Left lung (tissue), 14 donors: ENCODE data around the gene FNTB. TPM values are rescaled to one million over a fixed set of nuclear protein-coding genes. Genes with fewer than 3 reads are reported as not detected.

ENCODE experiments used
- ATAC-seq: fragments of 200-7000 bp; cut with Tn5 transposase; one replicate; pipeline ENCODE4 v1.9.1; 2020; ENCODE audit warnings: moderate library complexity
- DNase-seq, 4 donors: peaks; one replicate each; pipeline ENCODE4 v3.0.0-alpha.2; 2013 to 2020
- H3K27ac ChIP-seq, 2 donors: fragments of 200-600 bp; sonication (generic) in 1 of 2; one replicate each; pipeline versions ENCODE4 v1.5.0 to v1.8.0; 2020 to 2021
- H3K27me3 ChIP-seq, 2 donors: fragments of 200-600 bp; sonication (generic) in 1 of 2; one replicate each; pipeline versions ENCODE4 v1.5.0 to v1.8.0; 2020 to 2021
- H3K36me3 ChIP-seq, 2 donors: fragments of 200-600 bp; sonication (generic) in 1 of 2; one replicate each; pipeline versions ENCODE4 v1.5.0 to v1.8.0; 2020 to 2021
- H3K4me1 ChIP-seq, 2 donors: fragments of 200-600 bp; one replicate each; pipeline ENCODE4 v1.8.0; 2021
- H3K4me3 ChIP-seq, 2 donors: fragments of 200-600 bp; sonication (generic) in 1 of 2; one replicate each; pipeline versions ENCODE4 v1.5.0 to v1.8.0; 2020 to 2021; ENCODE audit warnings: mild to moderate bottlenecking in 1 of 2
- H3K9me3 ChIP-seq, 2 donors: fragments of 200-600 bp; sonication (generic) in 1 of 2; one replicate each; pipeline versions ENCODE4 v1.5.0 to v1.8.0; 2020 to 2021
- intact Hi-C, 2 donors: fragments of 100-400 bp; cut with DNase I; formaldehyde crosslinking; loops; one replicate each; pipeline versions ENCODE4 v1.11.2 to v1.14.2; 2022
- long read RNA-seq, 12 donors: library from polyadenylated mRNA in 2 of 12; unstranded in 2 of 12; transcript quantifications; one replicate each; pipeline ENCODE4 v2.0.0 and lab custom pipeline, GENCODE V29; 2019 to 2026
- polyA plus RNA-seq, 6 donors: library from polyadenylated mRNA; unstranded; fragments of 120-200 nt; gene quantifications; one replicate each; pipeline ENCODE4 v1.2.1, GENCODE V29; 2013; ENCODE audit not compliant: insufficient read length in 6 of 6
- total RNA-seq, 2 donors: library from RNA; stranded (reverse); fragmentation: NEBNext Ultra II Directional; extraction: Animal tissue kit (Norgen Biotek cat#: 25700); gene quantifications; one replicate each; pipeline ENCODE4 v1.2.1, GENCODE V29; 2021
- TF ChIP-seq, protein P1 (sequence below), 2 donors: fragments of 200-600 bp; sonication (generic) in 1 of 2; IDR thresholded peaks; one replicate each; pipeline versions ENCODE4 v1.5.0 to v1.8.0; 2021; ENCODE audit warnings: antibody characterized with exemption in 2 of 2
- donor health status: DM: no; HTN: yes; CAD: no.
- donor health status: DM: no; HTN: no; CAD: no.

The FNTB gene, protein sequence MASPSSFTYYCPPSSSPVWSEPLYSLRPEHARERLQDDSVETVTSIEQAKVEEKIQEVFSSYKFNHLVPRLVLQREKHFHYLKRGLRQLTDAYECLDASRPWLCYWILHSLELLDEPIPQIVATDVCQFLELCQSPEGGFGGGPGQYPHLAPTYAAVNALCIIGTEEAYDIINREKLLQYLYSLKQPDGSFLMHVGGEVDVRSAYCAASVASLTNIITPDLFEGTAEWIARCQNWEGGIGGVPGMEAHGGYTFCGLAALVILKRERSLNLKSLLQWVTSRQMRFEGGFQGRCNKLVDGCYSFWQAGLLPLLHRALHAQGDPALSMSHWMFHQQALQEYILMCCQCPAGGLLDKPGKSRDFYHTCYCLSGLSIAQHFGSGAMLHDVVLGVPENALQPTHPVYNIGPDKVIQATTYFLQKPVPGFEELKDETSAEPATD
- total RNA-seq = 10 to 100 TPM; 16.6 to 19.3 TPM
- polyA plus RNA-seq = 10 to 100 TPM; 28.6 to 32.7 (median 30.6) TPM
- long read RNA-seq, donor 1, partial matches to known transcripts = 0 of 6 reads
- long read RNA-seq, donor 1, other reads (novel, unspliced or antisense) = 0 of 6 reads
- long read RNA-seq, donor 2, partial matches to known transcripts = 24 of 72 reads
- long read RNA-seq, donor 2, other reads (novel, unspliced or antisense) = 43 of 72 reads
- long read RNA-seq, donor 3, partial matches to known transcripts = 0 of 4 reads
- long read RNA-seq, donor 3, other reads (novel, unspliced or antisense) = 0 of 4 reads
- long read RNA-seq, donor 4, transcript FNTB-201 (12 exons, 2,834 nt) = major isoform, 5 of 6 reads
- long read RNA-seq, donor 4, partial matches to known transcripts = 0 of 6 reads
- long read RNA-seq, donor 4, other reads (novel, unspliced or antisense) = 1 of 6 reads
- long read RNA-seq, donor 5, transcript FNTB-201 (12 exons, 2,834 nt) = major isoform, 7 of 17 reads
- long read RNA-seq, donor 5, partial matches to known transcripts = 10 of 17 reads
- long read RNA-seq, donor 5, other reads (novel, unspliced or antisense) = 0 of 17 reads
- long read RNA-seq, donor 6, partial matches to known transcripts = 0 of 3 reads
- long read RNA-seq, donor 6, other reads (novel, unspliced or antisense) = 0 of 3 reads
- long read RNA-seq, donor 7, transcript FNTB-201 (12 exons, 2,834 nt) = major isoform, 6 of 6 reads
- long read RNA-seq, donor 7, partial matches to known transcripts = 0 of 6 reads
- long read RNA-seq, donor 7, other reads (novel, unspliced or antisense) = 0 of 6 reads
- long read RNA-seq, donor 8, transcript FNTB-201 (12 exons, 2,834 nt) = major isoform, 5 of 5 reads
- long read RNA-seq, donor 8, partial matches to known transcripts = 0 of 5 reads
- long read RNA-seq, donor 8, other reads (novel, unspliced or antisense) = 0 of 5 reads
- long read RNA-seq, donor 9 = 0 reads
- long read RNA-seq, donor 10, transcript FNTB-201 (12 exons, 2,834 nt) = major isoform, 7 of 8 reads
- long read RNA-seq, donor 10, partial matches to known transcripts = 0 of 8 reads
- long read RNA-seq, donor 10, other reads (novel, unspliced or antisense) = 1 of 8 reads
- long read RNA-seq, donor 11, transcript FNTB-208 (3 exons, 530 nt) = major isoform, 8 of 32 reads
- long read RNA-seq, donor 11, partial matches to known transcripts = 20 of 32 reads
- long read RNA-seq, donor 11, other reads (novel, unspliced or antisense) = 0 of 32 reads
- long read RNA-seq, donor 12, transcript FNTB-201 (12 exons, 2,834 nt) = major isoform, 6 of 8 reads
- long read RNA-seq, donor 12, partial matches to known transcripts = 0 of 8 reads
- long read RNA-seq, donor 12, other reads (novel, unspliced or antisense) = 0 of 8 reads

DNA sequence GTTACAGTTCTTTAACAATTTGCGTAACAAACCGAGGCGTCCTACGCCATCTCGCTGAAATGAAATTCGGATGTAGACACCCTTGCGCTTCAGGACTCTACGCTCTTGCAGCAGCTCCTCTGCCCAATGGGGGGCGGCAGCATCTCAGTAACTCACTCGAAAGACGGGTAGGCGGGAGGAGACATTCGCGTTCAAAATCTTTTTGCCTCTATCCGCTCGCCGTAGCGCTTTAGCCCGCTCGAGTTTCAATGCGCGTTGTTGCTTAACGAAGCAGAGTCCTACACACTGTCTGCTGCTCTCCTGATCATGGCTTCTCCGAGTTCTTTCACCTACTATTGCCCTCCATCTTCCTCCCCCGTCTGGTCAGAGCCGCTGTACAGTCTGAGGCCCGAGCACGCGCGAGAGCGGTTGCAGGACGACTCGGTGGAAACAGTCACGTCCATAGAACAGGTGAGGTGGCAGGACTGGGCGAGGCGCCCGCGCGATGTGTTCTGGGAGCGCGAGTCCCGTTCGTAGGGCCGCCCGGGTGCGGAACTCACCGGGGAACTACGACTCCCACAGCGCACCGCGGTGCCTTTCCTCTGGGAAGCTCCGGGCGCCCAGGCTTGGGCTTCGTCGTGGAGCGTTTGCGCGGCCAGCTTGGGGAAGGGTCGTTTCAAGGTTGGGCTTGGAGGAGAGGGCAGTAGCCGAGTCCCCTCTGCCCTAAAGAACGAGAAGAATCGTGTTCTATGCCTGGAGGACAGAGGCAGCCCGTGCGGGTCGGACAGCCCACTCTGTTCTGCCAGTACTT lies at the start of gene FNTB:
Gene FNTB, plus strand, starts transcription at position 248 of the 790 bp plus-strand sequence. Its CDS starts 59 bp downstream, at position 307.
- peak; percentile 98 for ATAC-seq
- intact Hi-C loops = no loop called here
- TF ChIP-seq, protein P1, sequence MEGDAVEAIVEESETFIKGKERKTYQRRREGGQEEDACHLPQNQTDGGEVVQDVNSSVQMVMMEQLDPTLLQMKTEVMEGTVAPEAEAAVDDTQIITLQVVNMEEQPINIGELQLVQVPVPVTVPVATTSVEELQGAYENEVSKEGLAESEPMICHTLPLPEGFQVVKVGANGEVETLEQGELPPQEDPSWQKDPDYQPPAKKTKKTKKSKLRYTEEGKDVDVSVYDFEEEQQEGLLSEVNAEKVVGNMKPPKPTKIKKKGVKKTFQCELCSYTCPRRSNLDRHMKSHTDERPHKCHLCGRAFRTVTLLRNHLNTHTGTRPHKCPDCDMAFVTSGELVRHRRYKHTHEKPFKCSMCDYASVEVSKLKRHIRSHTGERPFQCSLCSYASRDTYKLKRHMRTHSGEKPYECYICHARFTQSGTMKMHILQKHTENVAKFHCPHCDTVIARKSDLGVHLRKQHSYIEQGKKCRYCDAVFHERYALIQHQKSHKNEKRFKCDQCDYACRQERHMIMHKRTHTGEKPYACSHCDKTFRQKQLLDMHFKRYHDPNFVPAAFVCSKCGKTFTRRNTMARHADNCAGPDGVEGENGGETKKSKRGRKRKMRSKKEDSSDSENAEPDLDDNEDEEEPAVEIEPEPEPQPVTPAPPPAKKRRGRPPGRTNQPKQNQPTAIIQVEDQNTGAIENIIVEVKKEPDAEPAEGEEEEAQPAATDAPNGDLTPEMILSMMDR (IDR thresholded peaks at IDR 0.05) = peak; percentile 53 to 80
- no peaks in the 10 kb centered on the region for H3K27me3 ChIP-seq
- no peaks in the 10 kb centered on the region for H3K9me3 ChIP-seq
- peak; percentile 97 to 99 (median 98) for DNase-seq
- peak within 1 kb of the TSS; percentile 89 for H3K27ac ChIP-seq
- H3K36me3 ChIP-seq = no peaks in the 10 kb centered on the region
- peak within 1 kb of the TSS; percentile 74 to 82 for H3K4me3 ChIP-seq
- H3K4me1 ChIP-seq = peaks cover 13 to 47% of the 10 kb centered on the region in 2 donors

DNA sequence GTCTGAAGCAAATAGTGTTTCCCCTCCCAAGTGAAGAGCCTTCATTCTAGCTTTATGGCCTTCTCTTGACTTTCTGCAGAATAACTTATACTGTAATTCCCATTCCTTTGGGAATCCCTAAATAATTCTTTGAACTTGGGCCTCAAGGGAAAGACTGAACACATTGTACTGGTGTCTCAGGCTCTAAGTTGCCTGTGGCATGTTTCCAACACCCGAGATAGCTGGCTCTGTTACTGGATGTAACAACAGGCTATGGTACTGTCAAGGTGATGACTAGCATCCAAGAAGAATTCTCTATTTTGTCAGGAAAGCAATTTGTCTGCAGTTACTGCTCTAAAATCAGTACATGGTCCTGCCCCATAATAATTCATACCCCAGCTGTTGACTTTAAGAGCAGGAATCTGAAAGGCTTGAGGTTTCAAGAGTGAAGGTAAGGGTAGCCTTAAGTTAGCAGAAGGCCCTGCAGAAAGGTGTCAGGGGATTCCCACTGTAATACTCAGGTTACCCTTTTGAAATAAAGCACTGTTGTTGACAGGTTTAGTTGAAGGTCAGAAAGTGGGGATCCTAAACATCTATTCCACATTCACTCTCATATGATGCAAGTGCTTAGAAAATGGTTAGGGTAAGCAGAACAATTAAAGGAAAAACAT lies 49.4 kb upstream of the FNTB start:
- Histone ChIP-seq H3K27me3 (no peaks in the 10 kb centered on the region), H3K4me1 (no peaks in the 10 kb centered on the region), H3K36me3 (peaks cover 0 to 43% of the 10 kb centered on the region in 2 donors), H3K27ac (no peak overlapping the region), H3K9me3 (no peaks in the 10 kb centered on the region), H3K4me3 (no peak overlapping the region)
- intact Hi-C loops = no loop called here
- TF ChIP-seq, protein P1 (IDR thresholded peaks at IDR 0.05) = no peak
- no peak for DNase-seq
- no peak for ATAC-seq

DNA sequence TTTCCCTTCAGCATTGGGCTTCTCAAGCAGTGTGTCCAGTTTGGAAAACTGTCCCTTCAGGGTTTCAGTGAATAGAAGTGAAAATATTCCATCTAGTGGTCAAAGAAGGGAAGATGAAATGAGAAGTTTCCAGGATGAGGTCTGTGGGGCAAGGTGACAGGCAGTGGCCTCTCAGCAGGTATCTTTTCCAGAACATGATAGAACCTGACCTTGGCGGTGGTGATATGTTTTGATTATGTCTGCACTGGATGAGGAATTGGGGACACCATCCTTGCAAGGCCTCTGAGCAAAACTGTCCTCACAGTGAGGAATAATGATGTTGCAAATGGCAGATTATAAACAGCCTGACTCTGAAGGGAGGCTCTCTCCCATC lies 48.9 kb upstream of the FNTB start:
- Histone ChIP-seq H3K27ac (no peak overlapping the region), H3K9me3 (no peaks in the 10 kb centered on the region), H3K4me3 (no peak overlapping the region), H3K27me3 (no peaks in the 10 kb centered on the region), H3K4me1 (no peaks in the 10 kb centered on the region), H3K36me3 (peaks cover 0 to 38% of the 10 kb centered on the region in 2 donors)
- intact Hi-C loops = no loop called here
- ATAC-seq (peak; percentile 45), DNase-seq (peak in 1 of 4 donors; percentile 6)
- TF ChIP-seq, protein P1 (IDR thresholded peaks at IDR 0.05) = peak in 1 of 2 donors; percentile 19
